ENCODE measurements around the gene GPR17.

Gene GPR17

DNA sequence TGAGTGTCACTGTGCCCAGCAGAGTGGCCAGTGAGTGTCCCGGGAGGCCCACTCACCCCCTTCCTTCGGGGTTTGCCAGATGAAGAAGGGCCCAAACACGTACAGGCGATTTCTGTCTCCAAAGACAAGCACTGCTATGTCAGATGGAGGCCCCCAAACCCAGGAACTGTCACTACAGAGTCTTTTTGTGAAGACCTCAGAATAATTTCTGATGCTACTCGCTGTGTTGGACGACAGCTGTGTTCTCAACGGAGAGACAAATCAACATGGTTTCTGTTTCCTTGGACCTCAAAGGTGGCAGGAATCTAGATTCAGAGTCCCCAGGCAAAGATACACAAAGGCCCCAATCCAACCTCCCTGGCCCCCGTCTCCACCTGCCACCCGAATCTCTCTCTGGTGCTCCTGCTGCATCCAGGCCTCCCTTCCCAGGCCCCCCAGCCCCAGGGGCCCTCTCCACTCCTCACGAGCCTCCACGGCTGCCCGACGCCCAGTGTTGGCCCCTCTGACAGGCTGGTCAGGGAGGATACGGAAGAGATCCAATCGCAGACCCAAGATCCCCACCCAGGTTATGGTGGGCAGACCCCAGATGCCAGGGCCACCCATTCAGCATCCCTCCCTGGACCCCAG is 2.4 kb upstream of the GPR17 start:
- DNase-seq: no peak

DNA sequence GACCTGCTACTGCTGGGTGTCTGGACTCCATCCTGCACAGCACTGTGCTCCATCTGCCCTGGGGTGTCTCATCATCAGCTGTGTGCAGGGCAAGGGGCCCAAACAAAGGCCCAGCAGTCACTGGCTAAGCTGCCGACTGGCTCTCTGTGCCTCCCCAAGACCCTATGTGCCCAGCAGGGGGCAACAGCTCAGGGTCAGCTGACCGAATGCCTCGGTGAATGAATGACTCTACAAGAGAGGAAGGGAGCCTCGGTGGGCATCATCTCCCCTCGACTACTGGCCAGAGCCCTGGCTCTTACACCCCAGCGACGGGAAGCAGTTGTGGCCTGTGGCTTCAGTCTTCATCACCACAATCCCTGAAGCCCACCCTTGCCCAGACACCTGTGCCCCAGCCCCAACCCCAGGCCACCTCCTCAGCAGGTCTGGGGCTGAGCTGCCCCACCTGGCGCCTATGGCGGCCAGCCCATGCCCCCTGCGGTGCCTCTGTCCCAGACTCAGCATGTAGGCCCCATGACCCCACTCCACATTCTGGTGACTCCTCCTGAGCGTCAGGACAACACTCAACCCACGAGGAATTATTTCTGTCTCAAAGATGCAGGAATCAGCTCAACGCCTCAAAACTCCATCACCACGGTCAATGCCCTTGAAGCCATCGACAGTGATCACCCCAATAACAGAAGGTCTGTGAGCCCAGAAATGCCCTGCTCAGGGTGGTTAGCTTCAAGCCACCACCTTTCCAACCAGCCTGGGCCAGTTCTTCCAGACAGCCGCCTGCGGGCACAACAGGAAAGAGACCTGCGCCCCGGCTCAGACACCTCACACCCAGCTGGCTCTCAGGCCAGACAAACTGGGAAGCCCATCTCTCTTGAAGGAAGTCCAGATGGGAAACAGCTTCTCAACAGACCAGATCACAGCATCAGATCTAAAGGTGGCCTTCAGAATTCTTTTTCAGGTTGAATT is 1.6 kb upstream of the GPR17 start:
- DNase-seq: no peak

DNA sequence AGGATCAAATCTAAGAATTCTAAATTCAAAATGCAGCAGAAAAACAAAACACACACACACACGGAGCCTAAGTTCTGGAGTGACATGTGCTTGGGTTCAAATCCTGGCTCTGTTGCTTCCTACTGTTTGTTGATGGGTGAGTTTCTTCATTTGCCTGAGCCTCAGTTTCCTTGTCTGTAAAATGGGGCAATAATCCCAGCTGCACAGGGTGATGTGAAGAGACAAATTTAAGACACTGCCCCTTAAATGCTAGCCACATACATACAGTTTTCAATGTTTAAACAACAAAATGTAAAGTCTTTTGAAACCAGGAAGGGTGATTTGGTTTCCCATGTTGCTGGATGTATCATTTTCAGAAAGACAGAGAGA is 943 bp upstream of the GPR17 start:
- no peak for DNase-seq

GRCh38 chr2:127646487-127647241 is 711 bp downstream of the GPR17 start:
- DNase-seq: no peak

DNA sequence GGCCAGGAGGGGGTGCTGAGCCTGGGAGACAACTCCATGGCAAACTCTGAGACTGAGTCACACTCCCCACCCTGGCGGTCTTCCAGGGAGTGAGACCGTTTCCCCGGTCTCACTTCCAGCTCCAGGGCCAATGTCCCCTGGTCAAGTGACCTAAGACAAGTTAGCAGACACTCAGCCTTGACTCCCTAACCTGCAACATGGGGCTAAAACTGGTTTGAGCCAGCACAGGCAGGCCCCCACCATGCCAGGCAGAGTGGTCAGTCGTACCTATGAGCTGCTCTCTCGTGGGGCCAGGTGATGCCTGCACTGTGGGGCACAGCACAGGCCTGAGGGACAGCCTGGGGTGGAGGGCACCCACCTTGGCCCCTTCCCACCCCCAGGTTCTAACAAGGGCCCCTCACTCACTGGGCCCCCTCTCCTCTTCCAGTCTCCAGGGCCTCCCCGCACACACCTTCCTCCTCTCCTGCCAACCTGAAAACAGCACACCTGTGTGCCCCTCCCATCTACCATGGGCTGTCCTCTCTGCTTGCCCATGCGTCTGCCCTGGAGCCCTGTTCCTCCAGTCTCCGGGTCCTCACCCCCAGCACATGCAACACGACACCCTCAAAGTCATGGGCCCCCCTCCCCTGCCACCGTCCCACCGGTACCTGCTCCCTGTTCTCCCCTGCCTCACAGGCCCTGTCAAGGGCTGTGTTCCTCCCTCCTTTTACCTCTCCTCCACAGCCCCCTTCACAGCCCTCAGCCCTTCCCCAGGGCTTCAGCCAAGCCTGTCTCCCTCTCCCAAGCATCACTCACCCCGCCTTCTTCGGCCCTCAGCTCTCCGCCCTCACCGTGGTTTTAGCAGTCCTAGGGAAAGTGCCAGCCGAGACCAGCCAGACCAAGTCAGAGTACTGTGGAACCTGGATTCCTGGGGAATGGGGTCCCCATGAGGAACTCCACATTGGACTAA is 1.6 kb downstream of the GPR17 start:
- no peak for DNase-seq

DNA sequence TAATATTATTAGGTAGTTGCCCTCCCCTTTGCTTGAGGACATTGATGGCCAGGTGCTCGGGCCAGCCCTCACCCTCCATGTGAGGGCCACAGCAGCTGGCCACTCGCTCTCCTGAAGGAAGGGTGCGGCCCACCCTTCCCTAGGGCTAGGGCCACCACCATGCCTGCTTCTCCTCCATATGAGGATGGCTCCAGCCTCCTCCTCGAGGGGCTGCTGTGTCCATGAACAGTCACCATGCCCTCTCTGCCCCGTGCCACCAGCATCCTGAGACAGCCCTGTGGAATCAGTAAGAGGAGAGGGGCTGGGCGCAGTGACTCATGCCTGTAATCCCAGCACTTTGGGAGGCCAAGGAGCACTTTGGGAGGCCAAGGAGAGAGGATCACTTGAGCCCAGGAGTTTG is 2.4 kb downstream of the GPR17 start:
- no peak for DNase-seq

DNA sequence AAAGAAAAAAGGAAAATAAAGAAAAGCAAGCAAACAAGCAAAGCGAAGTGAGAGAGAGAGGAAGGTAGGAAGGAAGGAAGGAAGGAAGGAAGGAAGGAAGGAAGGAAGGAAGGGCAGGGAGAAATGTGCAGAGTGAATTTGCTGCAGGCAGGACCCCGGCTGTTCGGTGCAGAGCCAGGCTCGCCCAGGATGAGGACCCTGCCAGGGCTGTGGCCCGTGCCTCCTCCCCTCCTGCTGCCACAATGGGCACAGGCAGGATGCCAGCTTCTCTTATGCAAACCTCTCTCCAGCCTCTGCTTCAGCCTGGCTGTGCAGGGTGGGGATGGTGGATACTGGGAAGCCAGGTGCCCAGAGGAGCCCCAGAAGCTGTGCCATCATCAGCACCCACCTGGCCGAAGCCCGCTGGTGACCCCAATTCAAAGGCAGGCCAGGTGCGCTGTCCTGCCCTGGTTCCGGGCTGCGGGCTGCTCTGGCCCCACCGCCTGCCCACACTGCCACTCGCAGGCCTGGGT is 3.2 kb downstream of the GPR17 start:
- no peak for DNase-seq

DNA sequence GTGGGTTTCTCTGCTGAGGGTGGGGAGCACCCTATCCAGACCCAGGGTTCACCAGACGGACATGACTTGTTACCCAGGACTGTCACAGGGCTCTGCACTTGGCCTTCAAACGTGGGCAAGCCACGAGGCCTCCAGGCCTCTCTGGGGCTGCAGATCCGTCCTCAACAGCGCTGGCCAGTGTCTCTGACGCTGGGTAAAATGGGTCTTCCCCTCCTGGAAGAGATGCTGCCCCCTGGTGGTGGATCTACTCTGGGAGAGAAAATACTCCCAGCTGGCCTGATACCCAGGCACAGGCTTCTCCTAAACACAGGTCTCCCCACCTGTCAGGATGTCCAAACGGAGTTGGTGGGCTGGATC is 3.7 kb downstream of the GPR17 start:
- no peak for DNase-seq

DNA sequence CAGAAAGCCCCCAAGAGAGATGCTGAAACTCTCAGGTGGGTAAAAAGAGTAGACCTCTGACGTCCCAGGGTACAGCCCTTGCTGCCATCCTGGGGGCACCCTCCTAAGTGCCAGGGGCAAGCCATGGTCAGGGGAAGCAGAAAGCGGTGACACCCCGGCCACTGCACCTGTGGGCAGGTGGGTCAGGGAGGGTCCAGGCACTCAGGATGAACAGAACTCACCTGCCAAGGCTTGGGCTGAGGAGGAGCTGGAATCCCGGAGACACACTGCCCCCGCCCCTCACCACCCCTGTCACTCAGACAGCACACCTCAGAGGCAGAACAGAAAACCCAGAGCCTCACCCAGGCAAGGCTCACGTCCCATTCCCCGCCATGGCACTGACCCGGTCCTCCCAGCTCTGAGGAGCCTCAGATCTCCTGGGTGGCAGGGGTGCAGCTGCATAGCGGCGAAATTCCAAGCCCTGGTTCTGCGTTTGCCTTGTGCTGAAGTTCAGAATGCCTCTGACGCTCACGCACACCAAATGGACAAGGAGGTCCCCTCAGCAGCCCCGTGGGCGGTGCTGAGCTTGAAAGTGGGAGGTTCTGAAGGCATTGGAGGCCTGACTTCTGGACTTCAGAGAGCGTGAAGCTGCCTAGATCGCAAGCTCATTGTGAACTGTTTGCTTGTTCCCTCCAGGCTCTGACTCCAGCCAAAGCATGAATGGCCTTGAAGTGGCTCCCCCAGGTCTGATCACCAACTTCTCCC is 4.3 kb downstream of the GPR17 start:
- DNase-seq: no peak

DNA sequence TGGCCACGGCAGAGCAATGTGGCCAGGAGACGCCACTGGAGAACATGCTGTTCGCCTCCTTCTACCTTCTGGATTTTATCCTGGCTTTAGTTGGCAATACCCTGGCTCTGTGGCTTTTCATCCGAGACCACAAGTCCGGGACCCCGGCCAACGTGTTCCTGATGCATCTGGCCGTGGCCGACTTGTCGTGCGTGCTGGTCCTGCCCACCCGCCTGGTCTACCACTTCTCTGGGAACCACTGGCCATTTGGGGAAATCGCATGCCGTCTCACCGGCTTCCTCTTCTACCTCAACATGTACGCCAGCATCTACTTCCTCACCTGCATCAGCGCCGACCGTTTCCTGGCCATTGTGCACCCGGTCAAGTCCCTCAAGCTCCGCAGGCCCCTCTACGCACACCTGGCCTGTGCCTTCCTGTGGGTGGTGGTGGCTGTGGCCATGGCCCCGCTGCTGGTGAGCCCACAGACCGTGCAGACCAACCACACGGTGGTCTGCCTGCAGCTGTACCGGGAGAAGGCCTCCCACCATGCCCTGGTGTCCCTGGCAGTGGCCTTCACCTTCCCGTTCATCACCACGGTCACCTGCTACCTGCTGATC is 4.9 kb downstream of the GPR17 start:
- DNase-seq: no peak

DNA sequence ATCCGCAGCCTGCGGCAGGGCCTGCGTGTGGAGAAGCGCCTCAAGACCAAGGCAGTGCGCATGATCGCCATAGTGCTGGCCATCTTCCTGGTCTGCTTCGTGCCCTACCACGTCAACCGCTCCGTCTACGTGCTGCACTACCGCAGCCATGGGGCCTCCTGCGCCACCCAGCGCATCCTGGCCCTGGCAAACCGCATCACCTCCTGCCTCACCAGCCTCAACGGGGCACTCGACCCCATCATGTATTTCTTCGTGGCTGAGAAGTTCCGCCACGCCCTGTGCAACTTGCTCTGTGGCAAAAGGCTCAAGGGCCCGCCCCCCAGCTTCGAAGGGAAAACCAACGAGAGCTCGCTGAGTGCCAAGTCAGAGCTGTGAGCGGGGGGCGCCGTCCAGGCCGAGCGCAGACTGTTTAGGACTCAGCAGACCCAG is 5.4 kb downstream of the GPR17 start:
- no peak for DNase-seq

DNA sequence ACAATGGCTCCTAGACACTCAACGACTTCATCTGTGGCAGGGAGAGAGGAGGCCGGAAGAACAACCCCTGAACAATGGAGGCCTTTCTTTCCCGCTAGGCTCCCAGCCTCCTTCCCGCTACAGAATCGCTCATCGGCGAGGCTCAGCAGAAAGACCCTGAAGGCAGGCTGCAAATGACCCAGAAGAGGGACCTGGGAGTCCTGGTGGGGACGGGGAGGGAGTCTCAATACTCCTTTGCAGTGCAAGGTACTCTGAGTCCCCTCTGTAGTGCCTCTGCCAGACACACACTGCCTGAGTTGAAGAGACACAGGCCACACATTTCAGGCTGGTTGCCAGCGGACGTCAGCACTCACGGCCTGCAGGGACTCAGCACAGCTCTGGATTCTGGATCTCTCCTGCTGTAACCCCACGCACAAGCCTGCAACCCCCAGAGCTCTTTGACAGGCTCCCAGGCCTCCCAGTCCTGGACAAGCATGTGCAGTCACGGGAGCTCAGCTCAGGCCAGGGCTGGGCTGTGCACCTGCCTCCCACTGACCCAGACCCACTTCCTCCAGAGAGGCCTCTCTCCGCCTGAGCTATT is 6.1 kb downstream of the GPR17 start:
- no peak for DNase-seq

GRCh38 chr2:127652786-127653357 is 6.9 kb downstream of the GPR17 start:
- no peak for DNase-seq

GRCh38 chr2:127653421-127654083 is 7.6 kb downstream of the GPR17 start:
- DNase-seq: no peak

GRCh38 chr2:127654084-127654837 is 8.3 kb downstream of the GPR17 start:
- no peak for DNase-seq

GRCh38 chr2:127654838-127655175 is 8.9 kb downstream of the GPR17 start:
- DNase-seq: no peak

GRCh38 chr2:127655209-127656073 is 9.5 kb downstream of the GPR17 start:
- DNase-seq: no peak

DNA sequence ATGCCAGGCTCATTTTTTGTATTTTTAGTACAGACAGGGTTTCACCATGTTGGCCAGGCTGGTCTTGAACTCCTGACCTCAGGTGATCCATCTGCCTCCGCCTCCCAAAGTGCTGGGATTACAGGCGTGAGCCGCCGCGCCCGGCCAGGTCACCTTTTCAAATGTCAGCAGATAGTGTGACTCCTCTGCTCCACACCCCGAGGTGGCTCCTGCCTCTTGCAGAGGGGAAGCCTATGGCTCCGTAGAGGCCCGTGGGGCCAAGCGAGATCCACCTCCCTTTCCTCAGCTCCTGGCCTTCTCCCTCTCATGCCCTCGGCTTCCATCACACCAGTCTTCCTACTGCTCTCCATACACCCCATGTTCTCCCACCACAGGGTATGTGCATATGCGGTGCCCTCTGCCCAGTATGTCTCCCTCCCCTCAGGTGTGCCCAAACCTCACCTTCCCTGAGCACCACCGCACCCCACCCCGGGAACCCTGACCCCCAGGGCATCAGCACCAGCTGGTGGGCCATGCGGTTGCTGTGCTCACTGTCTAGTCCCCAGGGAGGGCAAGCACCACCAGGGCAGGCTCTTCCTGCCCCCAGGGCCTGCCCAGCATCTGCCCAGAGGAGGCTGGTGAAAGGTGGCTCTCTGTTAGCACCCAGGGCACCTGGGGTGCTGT is 10.7 kb downstream of the GPR17 start:
- no peak for DNase-seq

Measured in cerebellar nuclear complex (tissue), 1 donor.